GM18505 (cell line): ENCODE data around the gene THRA.

ENCODE experiments used
- ATAC-seq: cut with Tn5 transposase; IDR thresholded peaks from one replicate; pipeline ENCODE4 v1.9.1; 2021; ENCODE audit not compliant: unreplicated experiment
- POLR2A ChIP-seq: IDR thresholded peaks from 4 replicates; pipeline ENCODE4 v1.6.1; 2011; ENCODE audit warnings: borderline replicate concordance; ENCODE audit not compliant: insufficient read depth, insufficient read length; ENCODE audit errors: extremely low read depth

The THRA gene

GRCh38 chr17:40062329-40063186 is at the start of gene THRA:
THRA (plus strand) TSS chr17:40062965; CDS start chr17:40074489, 11,524 bp downstream.
- no peak for TF ChIP-seq POLR2A
- ATAC-seq: no peak

DNA sequence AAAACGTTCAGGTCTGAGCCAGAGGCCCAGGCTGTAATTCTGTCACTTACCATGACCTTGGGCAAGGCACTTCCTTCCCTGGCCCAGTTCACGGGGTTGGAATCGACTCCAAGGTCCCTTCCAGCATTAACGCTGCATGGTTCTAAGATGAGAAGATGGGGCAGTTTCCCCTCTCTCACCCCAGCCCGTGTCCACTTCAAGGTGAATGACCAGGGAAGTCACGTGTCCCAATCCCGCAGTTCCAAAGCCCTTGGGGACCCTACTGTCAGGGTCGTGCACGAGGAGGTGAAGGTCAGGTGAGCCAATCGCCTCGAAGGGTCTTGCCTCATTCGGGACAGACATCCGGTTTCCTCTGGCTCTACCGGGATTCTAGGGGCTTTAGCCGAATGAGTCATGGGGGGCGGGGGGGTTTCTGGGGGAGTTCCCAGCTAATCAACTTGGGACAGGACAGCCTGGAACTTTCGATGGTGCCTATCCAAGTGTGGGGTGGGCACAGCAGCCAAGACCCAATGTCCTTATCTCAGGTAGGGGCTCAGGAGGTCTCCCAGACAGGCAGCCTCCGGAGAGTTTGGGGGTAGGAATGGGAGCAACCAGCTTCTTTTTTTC is 48.3 kb upstream of the THRA start:
- no peak for ATAC-seq
- TF ChIP-seq POLR2A: no peak

GRCh38 chr17:40015005-40015997 is 47.5 kb upstream of the THRA start, which contains the start of gene CSF3:
CSF3 (plus strand) TSS chr17:40015440; CDS start chr17:40015475, 35 bp downstream.
- no peak for TF ChIP-seq POLR2A
- no peak for ATAC-seq

DNA sequence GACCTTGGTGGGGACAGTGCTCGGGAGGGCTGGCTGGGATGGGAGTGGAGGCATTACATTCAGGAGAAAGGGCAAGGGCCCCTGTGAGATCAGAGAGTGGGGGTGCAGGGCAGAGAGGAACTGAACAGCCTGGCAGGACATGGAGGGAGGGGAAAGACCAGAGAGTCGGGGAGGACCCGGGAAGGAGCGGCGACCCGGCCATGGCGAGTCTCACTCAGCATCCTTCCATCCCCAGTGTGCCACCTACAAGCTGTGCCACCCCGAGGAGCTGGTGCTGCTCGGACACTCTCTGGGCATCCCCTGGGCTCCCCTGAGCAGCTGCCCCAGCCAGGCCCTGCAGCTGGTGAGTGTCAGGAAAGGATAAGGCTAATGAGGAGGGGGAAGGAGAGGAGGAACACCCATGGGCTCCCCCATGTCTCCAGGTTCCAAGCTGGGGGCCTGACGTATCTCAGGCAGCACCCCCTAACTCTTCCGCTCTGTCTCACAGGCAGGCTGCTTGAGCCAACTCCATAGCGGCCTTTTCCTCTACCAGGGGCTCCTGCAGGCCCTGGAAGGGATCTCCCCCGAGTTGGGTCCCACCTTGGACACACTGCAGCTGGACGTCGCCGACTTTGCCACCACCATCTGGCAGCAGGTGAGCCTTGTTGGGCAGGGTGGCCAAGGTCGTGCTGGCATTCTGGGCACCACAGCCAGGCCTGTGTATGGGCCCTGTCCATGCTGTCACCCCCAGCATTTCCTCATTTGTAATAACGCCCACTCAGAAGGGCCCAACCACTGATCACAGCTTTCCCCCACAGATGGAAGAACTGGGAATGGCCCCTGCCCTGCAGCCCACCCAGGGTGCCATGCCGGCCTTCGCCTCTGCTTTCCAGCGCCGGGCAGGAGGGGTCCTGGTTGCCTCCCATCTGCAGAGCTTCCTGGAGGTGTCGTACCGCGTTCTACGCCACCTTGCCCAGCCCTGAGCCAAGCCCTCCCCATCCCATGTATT is 46.5 kb upstream of the THRA start:
- no peak for ATAC-seq

DNA sequence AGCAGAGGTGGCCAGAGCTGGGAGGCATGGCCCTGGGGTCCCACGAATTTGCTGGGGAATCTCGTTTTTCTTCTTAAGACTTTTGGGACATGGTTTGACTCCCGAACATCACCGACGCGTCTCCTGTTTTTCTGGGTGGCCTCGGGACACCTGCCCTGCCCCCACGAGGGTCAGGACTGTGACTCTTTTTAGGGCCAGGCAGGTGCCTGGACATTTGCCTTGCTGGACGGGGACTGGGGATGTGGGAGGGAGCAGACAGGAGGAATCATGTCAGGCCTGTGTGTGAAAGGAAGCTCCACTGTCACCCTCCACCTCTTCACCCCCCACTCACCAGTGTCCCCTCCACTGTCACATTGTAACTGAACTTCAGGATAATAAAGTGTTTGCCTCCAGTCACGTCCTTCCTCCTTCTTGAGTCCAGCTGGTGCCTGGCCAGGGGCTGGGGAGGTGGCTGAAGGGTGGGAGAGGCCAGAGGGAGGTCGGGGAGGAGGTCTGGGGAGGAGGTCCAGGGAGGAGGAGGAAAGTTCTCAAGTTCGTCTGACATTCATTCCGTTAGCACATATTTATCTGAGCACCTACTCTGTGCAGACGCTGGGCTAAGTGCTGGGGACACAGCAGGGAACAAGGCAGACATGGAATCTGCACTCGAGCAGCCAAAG is 45.2 kb upstream of the THRA start:
- ATAC-seq: no peak
- no peak for TF ChIP-seq POLR2A

More for the DNA sequence above, 46.5 kb upstream of the THRA start:
- TF ChIP-seq POLR2A: no peak

GRCh38 chr17:40018211-40019121 is 44.3 kb upstream of the THRA start:
- no peak for TF ChIP-seq POLR2A
- ATAC-seq: no peak

DNA sequence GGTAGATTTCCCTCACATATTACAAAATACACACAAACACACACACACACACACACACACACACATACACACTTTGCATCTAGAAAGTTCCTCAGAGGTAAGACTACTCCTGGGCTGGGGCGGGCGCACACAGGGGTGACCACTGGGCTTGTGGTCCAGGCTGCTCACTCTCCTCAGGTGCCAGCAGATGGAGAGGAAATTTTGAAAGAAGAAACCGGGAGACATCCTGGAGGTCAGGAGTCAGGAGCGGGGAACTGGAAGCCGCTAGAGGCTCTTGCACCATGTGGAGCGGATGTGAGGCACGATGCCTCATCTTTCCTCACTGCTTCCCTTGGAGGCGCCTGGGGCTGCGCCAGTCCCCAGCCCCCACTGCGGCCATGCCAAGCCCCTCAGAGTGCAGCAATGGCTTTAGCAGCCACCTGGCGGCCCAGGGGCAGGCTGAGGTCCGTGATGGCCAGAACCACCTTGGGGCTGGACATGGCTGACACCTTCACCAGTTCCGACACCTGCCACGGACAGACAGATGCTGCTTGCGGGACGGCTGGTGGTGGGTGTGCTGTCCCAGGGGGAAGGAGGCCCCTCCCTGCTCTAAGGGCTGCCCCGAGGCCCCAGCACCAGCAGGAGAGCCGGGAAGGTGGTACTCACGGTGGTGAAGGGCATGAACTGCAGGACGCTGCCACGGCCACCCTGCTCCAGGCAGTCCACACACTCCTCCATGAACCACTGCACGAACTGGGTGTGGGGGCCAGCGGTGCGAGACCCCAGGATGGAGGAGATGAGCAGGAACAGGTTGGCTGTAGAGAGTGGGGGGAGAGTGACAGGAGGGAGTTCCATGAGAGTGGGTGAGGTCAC is 43.4 kb upstream of the THRA start:
- no peak for ATAC-seq
- no peak for TF ChIP-seq POLR2A

- no peak for ATAC-seq
These were observed 42.6 kb upstream of the THRA start for GRCh38 chr17:40020146-40020545.

GRCh38 chr17:40021451-40021971 is 41.3 kb upstream of the THRA start:
- TF ChIP-seq POLR2A: no peak
- ATAC-seq: no peak

More at GRCh38 chr17:40020146-40020545, 42.6 kb upstream of the THRA start:
- TF ChIP-seq POLR2A: no peak
